Measurements from ENCODE around the gene IFIH1. TPM values are rescaled to one million over a fixed set of nuclear protein-coding genes. Genes with fewer than 3 reads are reported as not detected.

IFIH1 gene
- total and polyA plus RNA-seq, 7 donors = 8.8 to 16.0 (median 11.2) TPM

- peaks cover 0 to 17% (median 7%) of the 10 kb centered on the region in 4 donors for H3K4me1 ChIP-seq
- intact Hi-C loops (cut with DNase I) = no loop called here
- no peak overlapping the region for H3K27ac ChIP-seq
- no peaks in the 10 kb centered on the region for H3K9me3 ChIP-seq
- peaks cover 0 to 8% (median 4%) of the 10 kb centered on the region in 4 donors for H3K36me3 ChIP-seq
- no peaks in the 10 kb centered on the region for H3K27me3 ChIP-seq
- 71 to 87% methylated on average over 3 of the region's 3 CpGs for WGBS, 2 donors
- DNase-seq = no peak
- TF ChIP-seq POLR2AphosphoS5 (IDR thresholded peaks at IDR 0.05) (no peak), CTCF (IDR thresholded peaks at IDR 0.05) (no peak), EP300 (IDR thresholded peaks at IDR 0.05) (no peak), POLR2A (IDR thresholded peaks at IDR 0.05) (no peak)
- no peak overlapping the region for H3K4me3 ChIP-seq
These were observed 26.7 kb downstream of the IFIH1 start for GRCh38 chr2:162291748-162292147.

DNA sequence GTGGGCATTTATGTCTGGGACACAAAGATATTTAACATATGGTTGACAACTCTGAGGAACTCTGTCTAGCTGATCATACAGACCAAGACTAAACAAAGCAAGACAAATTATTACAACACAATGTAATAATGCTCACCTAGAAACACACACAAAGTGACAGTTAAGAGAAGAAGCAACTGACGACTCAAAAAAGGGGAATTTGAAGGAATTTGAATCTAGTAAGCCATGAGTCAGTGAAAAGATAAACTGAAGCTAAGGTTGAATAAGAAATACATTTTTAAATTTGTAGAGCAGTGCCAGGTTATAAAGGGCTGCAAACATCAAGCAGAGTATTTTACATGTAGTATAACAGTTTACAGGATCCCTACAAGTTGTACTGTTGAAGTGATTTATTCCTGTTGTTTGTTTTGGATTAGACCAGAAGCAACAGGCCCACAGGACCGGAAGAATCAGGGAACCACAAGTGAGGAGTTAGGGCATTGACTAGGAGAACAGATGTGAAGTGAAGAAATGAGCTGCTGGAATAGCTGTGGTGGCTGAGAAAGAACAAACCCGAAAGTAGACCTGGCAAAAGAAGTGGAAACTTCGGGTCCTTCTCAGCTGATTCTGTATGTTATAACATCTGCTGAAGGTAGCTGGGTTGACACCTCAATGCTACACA lies 35.6 kb downstream of the IFIH1 start:
- Histone ChIP-seq H3K36me3 (peaks cover 0 to 60% (median 2%) of the 10 kb centered on the region in 4 donors), H3K9me3 (no peaks in the 10 kb centered on the region), H3K4me3 (no peak overlapping the region), H3K27ac (no peak overlapping the region), H3K4me1 (peaks cover 0 to 10% (median 1%) of the 10 kb centered on the region in 4 donors), H3K27me3 (no peaks in the 10 kb centered on the region)
- 76 to 86% methylated on average over 4 of the region's 4 CpGs for WGBS, 2 donors
- no peak for TF ChIP-seq POLR2AphosphoS5 (IDR thresholded peaks at IDR 0.05)
- no peak for TF ChIP-seq POLR2A (IDR thresholded peaks at IDR 0.05)
- no peak for TF ChIP-seq EP300 (IDR thresholded peaks at IDR 0.05)
- TF ChIP-seq CTCF (IDR thresholded peaks at IDR 0.05) = no peak
- no peak for DNase-seq
- intact Hi-C loops (cut with DNase I) = no loop called here

DNA sequence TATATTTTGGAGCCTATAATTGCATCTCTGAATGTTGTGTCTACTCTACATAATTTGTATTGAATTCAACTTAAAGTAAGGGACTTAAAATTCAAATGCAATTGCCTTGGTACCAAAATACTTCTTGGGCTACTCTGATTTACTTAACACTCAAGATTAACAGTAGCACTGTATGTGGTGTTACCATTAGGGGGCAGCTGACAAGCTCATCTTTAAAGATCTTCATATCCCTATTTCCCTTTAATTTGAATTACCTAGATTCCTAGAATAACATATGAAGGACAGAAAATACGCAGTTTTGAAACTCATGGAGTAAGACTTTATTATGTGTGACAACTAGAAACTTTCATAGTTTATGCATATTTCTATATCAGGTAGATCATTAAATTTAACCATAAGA lies 37.8 kb downstream of the IFIH1 start:
- H3K9me3 ChIP-seq = no peaks in the 10 kb centered on the region
- no peak overlapping the region for H3K4me3 ChIP-seq
- peaks cover 0 to 54% (median 3%) of the 10 kb centered on the region in 4 donors for H3K36me3 ChIP-seq
- no peaks in the 10 kb centered on the region for H3K27me3 ChIP-seq
- DNase-seq = no peak
- H3K27ac ChIP-seq = no peak overlapping the region
- intact Hi-C loops (cut with DNase I) = no loop called here
- H3K4me1 ChIP-seq = peaks cover 0 to 10% (median 1%) of the 10 kb centered on the region in 4 donors
- no peak for TF ChIP-seq POLR2A (IDR thresholded peaks at IDR 0.05)
- no peak for TF ChIP-seq EP300 (IDR thresholded peaks at IDR 0.05)
- no peak for TF ChIP-seq CTCF (IDR thresholded peaks at IDR 0.05)
- TF ChIP-seq POLR2AphosphoS5 (IDR thresholded peaks at IDR 0.05) = no peak
- 97 to 100% methylated on average over 1 of the region's 1 CpG for WGBS, 2 donors

GRCh38 chr2:162277381-162277780 lies 41.1 kb downstream of the IFIH1 start:
- H3K36me3 ChIP-seq = peaks cover 0 to 27% (median 3%) of the 10 kb centered on the region in 4 donors
- no peak overlapping the region for H3K27ac ChIP-seq
- intact Hi-C loops (cut with DNase I) = no loop called here
- H3K4me3 ChIP-seq = no peak overlapping the region
- no peaks in the 10 kb centered on the region for H3K9me3 ChIP-seq
- TF ChIP-seq POLR2AphosphoS5 (IDR thresholded peaks at IDR 0.05) (no peak), POLR2A (IDR thresholded peaks at IDR 0.05) (no peak), CTCF (IDR thresholded peaks at IDR 0.05) (no peak), EP300 (IDR thresholded peaks at IDR 0.05) (no peak)
- no peaks in the 10 kb centered on the region for H3K4me1 ChIP-seq
- H3K27me3 ChIP-seq = no peaks in the 10 kb centered on the region
- WGBS, 2 donors = 77 to 91% methylated on average over 4 of the region's 4 CpGs
- DNase-seq = no peak

DNA sequence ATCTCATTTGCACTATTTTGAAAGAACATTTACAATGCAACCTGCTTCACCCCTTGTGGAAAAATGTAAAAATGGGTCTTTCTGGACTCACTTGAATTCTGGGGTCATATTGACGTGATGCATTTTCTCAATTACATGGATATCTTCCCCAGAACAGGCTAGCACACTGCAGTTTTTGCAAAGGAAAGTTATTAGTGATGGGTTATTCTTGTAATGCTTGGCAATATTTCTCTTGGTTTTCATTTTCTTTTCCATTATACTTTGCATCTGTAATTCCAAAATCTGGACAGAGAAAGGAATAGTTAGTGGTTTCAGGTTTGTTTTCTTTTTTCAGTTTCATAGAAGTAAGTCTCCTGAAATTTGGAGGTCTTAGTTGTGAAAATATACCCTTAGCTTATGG lies 50.5 kb downstream of the IFIH1 start:
- intact Hi-C loops (cut with DNase I) = no loop called here
- Histone ChIP-seq H3K9me3 (no peaks in the 10 kb centered on the region), H3K27ac (no peak overlapping the region), H3K4me1 (no peaks in the 10 kb centered on the region), H3K36me3 (peaks cover 0 to 30% (median 7%) of the 10 kb centered on the region in 4 donors), H3K27me3 (no peaks in the 10 kb centered on the region), H3K4me3 (no peak overlapping the region)
- no peak for DNase-seq
- TF ChIP-seq EP300 (IDR thresholded peaks at IDR 0.05) (no peak), POLR2A (IDR thresholded peaks at IDR 0.05) (no peak), CTCF (IDR thresholded peaks at IDR 0.05) (no peak), POLR2AphosphoS5 (IDR thresholded peaks at IDR 0.05) (no peak)
- WGBS, 2 donors = 97 to 100% methylated on average over 1 of the region's 1 CpG
